IMR-90 (cell line): Measurements from ENCODE around the gene KRT32.

Experiments
- CEBPB ChIP-seq: IDR thresholded peaks from 2 replicates; pipeline ENCODE4 v1.6.1; 2012; ENCODE audit warnings: low read depth, low read length, improper control_type of control experiment
- CHD1 ChIP-seq: IDR thresholded peaks from 2 replicates; pipeline ENCODE4 v1.6.1; 2012; ENCODE audit warnings: low read depth, low read length, improper control_type of control experiment
- CTCF ChIP-seq: conservative IDR thresholded peaks from 2 replicates; pipeline ENCODE4 v1.5.1; 2012; ENCODE audit warnings: mild to moderate bottlenecking, low read depth, low read length, improper control_type of control experiment
- MAZ ChIP-seq: IDR thresholded peaks from 2 replicates; pipeline ENCODE4 v1.6.1; 2012; ENCODE audit warnings: low read depth, mild to moderate bottlenecking, low read length, improper control_type of control experiment, moderate library complexity, borderline replicate concordance
- MXI1 ChIP-seq: IDR thresholded peaks from 2 replicates; pipeline ENCODE4 v1.6.1; 2012; ENCODE audit warnings: low read depth, mild to moderate bottlenecking, low read length, moderate library complexity, borderline replicate concordance
- NFE2L2 ChIP-seq: fragments of 150-350 bp; IDR thresholded peaks from 2 replicates; pipeline ENCODE4 v1.6.1; 2016; ENCODE audit warnings: low read depth, mild to moderate bottlenecking, low read length
- POLR2A ChIP-seq: IDR thresholded peaks from 2 replicates; pipeline ENCODE4 v1.6.1; 2012; ENCODE audit warnings: mild to moderate bottlenecking, low read depth, low read length
- RAD21 ChIP-seq: IDR thresholded peaks from 2 replicates; pipeline ENCODE4 v1.6.1; 2012; ENCODE audit warnings: low read length, improper control_type of control experiment
- RCOR1 ChIP-seq: IDR thresholded peaks from 2 replicates; pipeline ENCODE4 v1.6.1; 2012; ENCODE audit warnings: mild to moderate bottlenecking, low read length, improper control_type of control experiment; ENCODE audit not compliant: insufficient replicate concordance
- RFX5 ChIP-seq: IDR thresholded peaks from 2 replicates; pipeline ENCODE4 v1.8.0; 2012; ENCODE audit warnings: low read depth, mild to moderate bottlenecking, low read length, moderate library complexity
- TF ChIP-seq, protein P1 (sequence below): fragments of 150-350 bp; IDR thresholded peaks from 2 replicates; pipeline ENCODE4 v1.6.1; 2016; ENCODE audit warnings: low read depth, mild to moderate bottlenecking, low read length, moderate library complexity, borderline replicate concordance
- TF ChIP-seq, protein P2 (sequence below): fragments of 150-350 bp; IDR thresholded peaks from 2 replicates; pipeline ENCODE4 v1.6.1; 2017; ENCODE audit warnings: mild to moderate bottlenecking, antibody characterized with exemption, low read length, low read depth

DNA sequence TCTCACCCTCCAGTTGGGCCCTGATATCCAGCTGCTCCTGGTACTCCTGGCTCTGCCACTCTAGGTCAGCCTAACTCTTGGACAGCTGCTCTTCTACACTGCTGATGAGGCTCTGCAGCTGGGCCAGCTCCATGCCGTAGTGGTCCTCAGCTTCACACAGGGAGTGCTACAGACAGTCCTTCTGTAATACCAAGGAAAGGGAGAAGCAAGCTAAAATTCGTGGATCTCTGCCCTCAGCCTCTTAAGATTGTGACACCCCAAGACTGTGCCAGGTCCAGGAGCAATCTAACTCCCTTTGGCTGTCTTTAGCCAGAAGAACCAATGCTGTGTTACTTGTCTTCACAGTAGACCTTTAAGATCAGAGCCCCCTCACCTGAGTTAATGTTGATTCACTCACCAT lies 18.7 kb downstream of the KRT32 start:
- no peak for TF ChIP-seq CTCF
- no peak for TF ChIP-seq POLR2A
- TF ChIP-seq RCOR1: no peak
- TF ChIP-seq CEBPB: no peak
- TF ChIP-seq, protein P1, sequence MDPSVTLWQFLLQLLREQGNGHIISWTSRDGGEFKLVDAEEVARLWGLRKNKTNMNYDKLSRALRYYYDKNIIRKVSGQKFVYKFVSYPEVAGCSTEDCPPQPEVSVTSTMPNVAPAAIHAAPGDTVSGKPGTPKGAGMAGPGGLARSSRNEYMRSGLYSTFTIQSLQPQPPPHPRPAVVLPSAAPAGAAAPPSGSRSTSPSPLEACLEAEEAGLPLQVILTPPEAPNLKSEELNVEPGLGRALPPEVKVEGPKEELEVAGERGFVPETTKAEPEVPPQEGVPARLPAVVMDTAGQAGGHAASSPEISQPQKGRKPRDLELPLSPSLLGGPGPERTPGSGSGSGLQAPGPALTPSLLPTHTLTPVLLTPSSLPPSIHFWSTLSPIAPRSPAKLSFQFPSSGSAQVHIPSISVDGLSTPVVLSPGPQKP: no peak
- no peak for TF ChIP-seq RAD21
- no peak for TF ChIP-seq RFX5
- TF ChIP-seq MXI1: no peak
- TF ChIP-seq, protein P2, sequence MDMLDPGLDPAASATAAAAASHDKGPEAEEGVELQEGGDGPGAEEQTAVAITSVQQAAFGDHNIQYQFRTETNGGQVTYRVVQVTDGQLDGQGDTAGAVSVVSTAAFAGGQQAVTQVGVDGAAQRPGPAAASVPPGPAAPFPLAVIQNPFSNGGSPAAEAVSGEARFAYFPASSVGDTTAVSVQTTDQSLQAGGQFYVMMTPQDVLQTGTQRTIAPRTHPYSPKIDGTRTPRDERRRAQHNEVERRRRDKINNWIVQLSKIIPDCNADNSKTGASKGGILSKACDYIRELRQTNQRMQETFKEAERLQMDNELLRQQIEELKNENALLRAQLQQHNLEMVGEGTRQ: no peak
- no peak for TF ChIP-seq NFE2L2
- no peak for TF ChIP-seq CHD1
- no peak for TF ChIP-seq MAZ
